DND-41 (cell line): ENCODE data around the gene WWTR1.

ENCODE experiments used
- ATAC-seq: fragments of 200-7000 bp; cut with Tn5 transposase; 3 replicates; pipeline ENCODE4 v1.9.1; 2021; ENCODE audit warnings: low read depth; ENCODE audit not compliant: insufficient read depth
- DNase-seq: peaks from one replicate; pipeline ENCODE4 v3.0.0-alpha.2; 2020
- H2AFZ ChIP-seq: 2 replicates; pipeline ENCODE4 v1.6.0; 2012; ENCODE audit warnings: low read depth, low read length
- H3K27ac ChIP-seq: 2 replicates; pipeline ENCODE4 v1.5.1; 2012; ENCODE audit warnings: low read length, inconsistent platforms
- H3K27me3 ChIP-seq: fragments of 200-600 bp; sonication (generic); 2 replicates; pipeline ENCODE4 v1.6.0; 2012; ENCODE audit warnings: low read length, mild to moderate bottlenecking, inconsistent platforms; ENCODE audit not compliant: insufficient read depth, poor library complexity
- H3K36me3 ChIP-seq: 2 replicates; pipeline ENCODE4 v1.5.1; 2012; ENCODE audit warnings: low read length, inconsistent platforms; ENCODE audit not compliant: insufficient read depth
- H3K4me1 ChIP-seq: 2 replicates; pipeline ENCODE4 v1.5.1; 2012; ENCODE audit warnings: mild to moderate bottlenecking, low read length; ENCODE audit not compliant: insufficient read depth
- H3K4me2 ChIP-seq: 2 replicates; pipeline ENCODE4 v1.6.0; 2012; ENCODE audit warnings: mild to moderate bottlenecking, moderate library complexity, low read length, inconsistent platforms; ENCODE audit not compliant: insufficient read depth
- H3K4me3 ChIP-seq, 2 experiments: fragments of 200-600 bp in 1 of 2; shearing (Covaris generic) in 1 of 2; 2 replicates each; pipeline ENCODE4 v1.5.1; 2012 to 2016; ENCODE audit warnings: inconsistent platforms in 2 of 2, low read length in 2 of 2, mild to moderate bottlenecking in 2 of 2, low read depth in 1 of 2, moderate library complexity in 1 of 2
- H3K79me2 ChIP-seq: 2 replicates; pipeline ENCODE4 v1.6.0; 2012; ENCODE audit warnings: low read length, inconsistent platforms; ENCODE audit not compliant: insufficient read depth
- H3K9ac ChIP-seq: 2 replicates; pipeline ENCODE4 v1.6.0; 2012; ENCODE audit warnings: low read depth, mild to moderate bottlenecking, inconsistent platforms, low read length, moderate library complexity
- H3K9me3 ChIP-seq: 2 replicates; pipeline ENCODE4 v1.5.1; 2012; ENCODE audit warnings: low read length, moderate library complexity, mild to moderate bottlenecking, inconsistent platforms; ENCODE audit not compliant: insufficient read depth, severe bottlenecking
- H4K20me1 ChIP-seq: 2 replicates; pipeline ENCODE4 v1.6.0; 2012; ENCODE audit warnings: low read length; ENCODE audit not compliant: insufficient read depth
- CTCF ChIP-seq: IDR thresholded peaks from 2 replicates; pipeline ENCODE4 v1.5.1; 2012; ENCODE audit warnings: borderline replicate concordance, low read length, moderate library complexity, mild to moderate bottlenecking; ENCODE audit not compliant: poor library complexity, severe bottlenecking; ENCODE audit errors: extremely low read depth
- EZH2 ChIP-seq: IDR thresholded peaks from 3 replicates; pipeline ENCODE4 v1.6.1; 2012; ENCODE audit warnings: borderline replicate concordance, low read depth, mild to moderate bottlenecking, moderate library complexity, low read length, inconsistent platforms; ENCODE audit not compliant: severe bottlenecking

The WWTR1 gene

GRCh38 chr3:149502438-149502837 is 155.4 kb downstream of the WWTR1 start:
- Histone ChIP-seq H3K79me2 (no peaks in the 10 kb centered on the region), H3K27me3 (no peaks in the 10 kb centered on the region), H3K9me3 (no peaks in the 10 kb centered on the region), H3K36me3 (no peaks in the 10 kb centered on the region), H2AFZ (no peak overlapping the region), H3K27ac (no peak overlapping the region), H3K4me2 (no peak overlapping the region), H4K20me1 (no peaks in the 10 kb centered on the region), H3K4me3 (no peak overlapping the region), H3K4me1 (no peaks in the 10 kb centered on the region), H3K9ac (no peak overlapping the region)
- DNase-seq (no peak), ATAC-seq (no peak)
- TF ChIP-seq EZH2, result no peak
- no peak for TF ChIP-seq CTCF

DNA sequence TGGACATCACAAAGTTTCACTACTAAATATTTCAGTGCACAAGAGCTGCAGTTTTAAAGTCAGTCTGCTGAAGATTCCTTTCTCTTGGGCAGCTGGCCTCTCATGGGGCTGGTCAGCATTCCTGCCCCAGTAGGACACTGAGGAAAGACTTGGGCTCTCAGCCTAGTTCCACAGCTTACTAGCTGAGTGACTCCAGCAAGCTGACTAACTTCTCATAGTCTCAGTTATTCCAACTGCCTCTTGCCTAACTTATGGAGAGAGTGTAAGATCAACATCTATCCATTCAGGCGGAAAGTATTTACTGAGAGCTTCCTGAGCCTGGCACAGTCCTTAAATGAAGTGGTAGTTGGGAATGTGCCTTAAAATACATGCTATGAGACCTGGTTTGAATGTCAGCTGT is 156.3 kb downstream of the WWTR1 start:
- Histone ChIP-seq H3K4me2 (no peak overlapping the region), H3K9me3 (no peaks in the 10 kb centered on the region), H3K79me2 (no peaks in the 10 kb centered on the region), H3K4me1 (no peaks in the 10 kb centered on the region), H3K4me3 (no peak overlapping the region), H3K36me3 (no peaks in the 10 kb centered on the region), H3K9ac (no peak overlapping the region), H3K27me3 (no peaks in the 10 kb centered on the region), H3K27ac (no peak overlapping the region), H4K20me1 (no peaks in the 10 kb centered on the region), H2AFZ (no peak overlapping the region)
- DNase-seq (no peak), ATAC-seq (no peak)
- no peak for TF ChIP-seq EZH2
- no peak for TF ChIP-seq CTCF

GRCh38 chr3:149497966-149498670 is 159.7 kb downstream of the WWTR1 start:
- Histone ChIP-seq H3K9me3 (no peaks in the 10 kb centered on the region), H3K27ac (no peak overlapping the region)

More at GRCh38 chr3:149497966-149498670, 159.7 kb downstream of the WWTR1 start:
- TF ChIP-seq CTCF (no peak), EZH2 (no peak)
- no peaks in the 10 kb centered on the region for H3K4me1 ChIP-seq
- ATAC-seq (no peak), DNase-seq (no peak)
- no peaks in the 10 kb centered on the region for H3K27me3 ChIP-seq
- no peak overlapping the region for H2AFZ ChIP-seq
- H3K79me2 ChIP-seq, result no peaks in the 10 kb centered on the region
- H3K4me2 ChIP-seq, result no peak overlapping the region
- no peaks in the 10 kb centered on the region for H3K36me3 ChIP-seq
- H4K20me1 ChIP-seq, result no peaks in the 10 kb centered on the region
- H3K9ac ChIP-seq, result no peak overlapping the region
- no peak overlapping the region for H3K4me3 ChIP-seq
